GM13976 (cell line): Measurements from ENCODE around the gene ABCC12.

Source experiments
- DNase-seq: peaks from one replicate; pipeline ENCODE4 v3.0.0; 2012; ENCODE audit warnings: low spot score
- in situ Hi-C: fragments of 300-500 bp; cut with MboI; formaldehyde crosslinking; loops from one replicate; pipeline ENCODE4 v1.12.0; 2022; ENCODE audit warnings: low sequenced_read_pairs, mixed read lengths, inconsistent platforms; ENCODE audit not compliant: unreplicated experiment
- TF ChIP-seq, protein P1 (sequence below): IDR thresholded peaks from 2 replicates; pipeline ENCODE4 v1.5.1; 2012; ENCODE audit warnings: borderline replicate concordance, mild to moderate bottlenecking; ENCODE audit not compliant: insufficient read depth; ENCODE audit errors: extremely low read depth, missing control alignments, control extremely low read depth

ABCC12 gene

DNA sequence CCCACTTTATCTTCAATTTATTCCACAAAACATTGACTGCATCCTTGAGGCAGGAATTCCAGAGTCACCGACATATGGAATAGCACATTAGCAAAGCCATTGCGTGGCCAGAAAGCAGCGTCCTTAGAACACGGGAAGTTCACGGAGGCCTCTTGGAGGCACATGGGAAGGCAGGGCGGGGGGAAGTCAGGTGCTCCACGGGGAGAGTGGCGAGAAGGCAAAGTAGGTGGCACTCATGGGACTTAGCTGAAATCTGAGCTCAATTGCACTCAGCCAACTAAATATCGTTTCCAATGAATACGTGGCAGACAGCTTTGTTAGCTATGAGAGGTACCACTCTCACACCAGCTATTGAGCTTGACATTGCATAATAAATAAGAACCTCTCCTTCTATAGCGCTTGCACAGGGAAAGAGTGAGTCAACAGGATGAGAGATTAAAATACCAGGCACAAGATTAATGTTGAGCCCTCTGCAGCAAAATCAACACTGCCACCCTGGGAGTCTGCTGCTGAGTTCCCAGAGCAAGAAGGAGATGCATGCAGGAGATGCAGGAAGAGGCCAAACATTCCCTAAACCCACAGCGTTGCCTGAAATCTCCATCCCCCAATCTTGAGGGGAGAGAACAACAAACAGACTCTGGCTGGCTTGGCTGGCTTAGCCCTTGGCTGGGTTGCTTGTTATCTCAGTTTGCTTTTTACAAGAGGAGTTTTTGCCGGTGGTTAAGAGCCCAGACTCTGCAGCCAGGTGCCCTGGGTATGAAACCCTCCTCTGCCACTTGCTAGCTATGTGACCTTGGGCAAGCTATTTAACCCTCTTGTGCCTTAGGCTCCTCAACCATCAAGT, 28.8 kb downstream of the ABCC12 start:
- no peak for DNase-seq
- in situ Hi-C loops, result no loop called here
- TF ChIP-seq, protein P1, sequence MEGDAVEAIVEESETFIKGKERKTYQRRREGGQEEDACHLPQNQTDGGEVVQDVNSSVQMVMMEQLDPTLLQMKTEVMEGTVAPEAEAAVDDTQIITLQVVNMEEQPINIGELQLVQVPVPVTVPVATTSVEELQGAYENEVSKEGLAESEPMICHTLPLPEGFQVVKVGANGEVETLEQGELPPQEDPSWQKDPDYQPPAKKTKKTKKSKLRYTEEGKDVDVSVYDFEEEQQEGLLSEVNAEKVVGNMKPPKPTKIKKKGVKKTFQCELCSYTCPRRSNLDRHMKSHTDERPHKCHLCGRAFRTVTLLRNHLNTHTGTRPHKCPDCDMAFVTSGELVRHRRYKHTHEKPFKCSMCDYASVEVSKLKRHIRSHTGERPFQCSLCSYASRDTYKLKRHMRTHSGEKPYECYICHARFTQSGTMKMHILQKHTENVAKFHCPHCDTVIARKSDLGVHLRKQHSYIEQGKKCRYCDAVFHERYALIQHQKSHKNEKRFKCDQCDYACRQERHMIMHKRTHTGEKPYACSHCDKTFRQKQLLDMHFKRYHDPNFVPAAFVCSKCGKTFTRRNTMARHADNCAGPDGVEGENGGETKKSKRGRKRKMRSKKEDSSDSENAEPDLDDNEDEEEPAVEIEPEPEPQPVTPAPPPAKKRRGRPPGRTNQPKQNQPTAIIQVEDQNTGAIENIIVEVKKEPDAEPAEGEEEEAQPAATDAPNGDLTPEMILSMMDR, result no peak

DNA sequence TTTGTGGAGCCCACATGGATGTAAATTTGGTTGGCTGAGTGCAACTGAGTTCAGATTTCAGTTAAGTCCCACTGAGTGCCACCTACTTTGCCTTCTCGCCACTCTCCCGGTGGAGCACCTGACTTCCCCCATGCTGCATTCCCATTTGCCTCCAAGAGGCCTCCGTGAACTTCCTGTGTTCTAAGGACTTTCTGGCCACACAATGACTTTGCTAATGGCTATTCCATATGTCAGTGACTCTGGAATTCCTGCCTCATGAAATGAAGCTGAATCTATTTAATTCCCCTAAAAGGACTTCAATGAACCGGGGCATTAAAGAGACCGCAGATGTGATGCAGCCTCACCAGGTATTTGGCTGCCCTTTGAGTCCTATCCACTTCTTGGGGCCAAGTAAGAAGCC, 29.9 kb downstream of the ABCC12 start:
- TF ChIP-seq, protein P1, result no peak
- DNase-seq, result no peak
- in situ Hi-C loops, result no loop called here

DNA sequence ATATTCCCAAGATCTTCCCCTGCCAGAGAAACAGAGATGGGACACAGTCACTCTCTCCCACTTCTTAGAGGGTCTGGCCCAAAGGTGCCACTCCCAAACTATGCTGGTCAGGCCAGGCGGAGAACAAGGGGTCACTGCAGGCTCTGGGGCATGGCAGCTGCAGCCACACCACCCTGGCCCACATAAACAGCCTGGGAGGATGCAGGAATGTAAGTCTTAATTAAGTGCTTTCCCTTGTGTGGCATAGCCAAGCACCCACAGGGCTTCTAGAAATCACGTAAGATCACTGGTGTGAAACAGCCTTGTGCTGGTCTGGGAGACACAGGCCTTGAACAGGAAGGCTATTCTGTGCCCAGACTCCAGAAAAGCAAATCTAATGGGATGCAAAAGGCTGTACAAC, 31.5 kb downstream of the ABCC12 start:
- in situ Hi-C loops, result no loop called here
- no peak for DNase-seq
- TF ChIP-seq, protein P1, result no peak

DNA sequence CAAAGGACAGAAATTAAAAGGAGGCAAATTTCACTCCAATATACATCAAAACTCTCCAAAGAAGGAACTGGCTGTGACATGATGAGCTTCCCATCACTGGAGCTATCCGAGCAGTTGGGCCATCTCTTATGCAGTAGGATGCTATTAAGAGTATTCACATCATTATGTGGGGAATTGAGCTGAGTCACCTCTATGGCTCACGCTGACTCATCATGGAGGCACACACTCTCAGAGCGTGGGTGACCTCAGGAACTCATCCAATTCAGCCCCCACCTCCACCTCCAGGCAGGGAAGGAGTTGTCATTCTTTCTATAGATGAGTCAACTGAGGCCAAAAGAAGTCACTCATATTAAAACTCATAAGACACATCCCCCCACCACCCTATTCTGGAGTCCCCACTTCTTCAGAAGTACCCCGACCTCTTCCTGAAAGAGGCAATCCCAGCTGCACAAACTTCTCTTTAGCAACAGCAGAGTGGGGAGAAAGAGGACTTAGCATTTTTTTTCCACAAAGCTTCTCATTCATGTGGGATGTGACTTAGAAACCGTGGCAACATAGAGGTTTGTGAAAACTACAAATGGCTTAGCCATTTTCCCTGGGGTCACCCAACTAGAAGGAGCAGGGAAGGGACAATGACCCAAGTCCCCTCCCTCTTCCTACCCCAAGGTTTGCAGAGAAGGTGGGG, 32.5 kb downstream of the ABCC12 start:
- in situ Hi-C loops, result no loop called here
- peak; percentile 65 for DNase-seq
- TF ChIP-seq, protein P1, result no peak

DNA sequence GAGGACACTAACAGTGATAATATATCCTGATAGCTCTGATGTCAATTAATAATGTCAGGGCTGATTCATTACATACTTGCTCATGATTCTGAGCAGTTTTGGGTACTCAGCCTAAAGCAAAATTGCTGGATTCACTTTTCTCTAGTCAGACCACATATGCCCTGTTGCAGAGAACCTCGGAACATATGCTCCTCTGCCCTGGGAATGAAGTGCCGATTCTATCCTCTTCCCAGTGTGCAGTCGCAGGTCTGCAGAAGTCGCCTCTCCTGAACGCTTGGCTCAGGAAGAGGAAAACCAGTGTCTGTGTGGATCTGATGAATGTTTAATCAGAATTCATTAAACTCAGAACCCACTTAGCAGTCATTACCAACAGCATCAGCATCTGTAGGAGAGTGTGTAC, 34.5 kb downstream of the ABCC12 start:
- DNase-seq, result no peak
- TF ChIP-seq, protein P1, result no peak
- in situ Hi-C loops, result no loop called here

DNA sequence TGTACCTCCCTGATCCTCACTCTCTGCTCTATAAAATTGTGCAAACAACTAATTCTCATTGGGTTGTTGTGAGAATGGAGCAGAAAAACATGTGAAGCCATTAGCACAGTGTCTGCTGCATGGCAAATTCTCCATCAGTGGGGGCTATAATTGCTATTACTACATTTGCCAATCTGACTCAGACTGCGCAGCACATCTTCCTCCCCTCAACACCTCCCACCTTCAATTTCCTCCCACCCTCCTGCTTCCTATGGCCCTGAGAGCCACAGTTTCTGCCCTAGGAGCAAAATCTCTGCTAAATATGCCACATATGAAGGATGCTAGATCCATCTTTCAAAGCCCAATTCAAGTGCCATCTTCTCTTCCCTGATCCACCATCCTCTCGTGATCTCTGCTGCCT, 37.0 kb downstream of the ABCC12 start:
- DNase-seq, result no peak
- in situ Hi-C loops, result no loop called here
- TF ChIP-seq, protein P1, result no peak
